AG04449 (cell line): ENCODE measurements around the gene STARD6.
"Not testable (repeated sequence)": the region's sequence is repeated elsewhere in the genome, so short reads cannot be mapped to it uniquely, and the experiment has no call there.

Source experiments
- CTCF ChIA-PET: fragments of 350-600 bp; formaldehyde crosslinking; extraction: SDS; loops from one replicate; lab custom pipeline; 2021; ENCODE audit warnings: antibody characterized with exemption; lab: Yijun Ruan, JAX
- POLR2A ChIA-PET: fragments of 400-600, 350-600 bp; formaldehyde crosslinking; extraction: SDS; loops from one replicate; lab custom pipeline; 2020; ENCODE audit warnings: antibody characterized with exemption, inconsistent platforms; lab: Yijun Ruan, JAX
- DNase-seq: peaks from one replicate; pipeline ENCODE4 v3.0.0-alpha.2; 2010; ENCODE audit warnings: low read depth, low spot score
- H3K4me3 ChIP-seq: 2 replicates; pipeline ENCODE4 v1.5.1; 2011; ENCODE audit warnings: low read depth, mild to moderate bottlenecking, control low read depth, low read length
- TF ChIP-seq, protein P1 (sequence below): IDR thresholded peaks from one replicate; pipeline ENCODE4 v1.5.1; 2011; ENCODE audit warnings: mild to moderate bottlenecking, moderate library complexity, low read length, control low read depth, inconsistent platforms; ENCODE audit not compliant: insufficient read depth; ENCODE audit errors: missing control alignments

The STARD6 gene

DNA sequence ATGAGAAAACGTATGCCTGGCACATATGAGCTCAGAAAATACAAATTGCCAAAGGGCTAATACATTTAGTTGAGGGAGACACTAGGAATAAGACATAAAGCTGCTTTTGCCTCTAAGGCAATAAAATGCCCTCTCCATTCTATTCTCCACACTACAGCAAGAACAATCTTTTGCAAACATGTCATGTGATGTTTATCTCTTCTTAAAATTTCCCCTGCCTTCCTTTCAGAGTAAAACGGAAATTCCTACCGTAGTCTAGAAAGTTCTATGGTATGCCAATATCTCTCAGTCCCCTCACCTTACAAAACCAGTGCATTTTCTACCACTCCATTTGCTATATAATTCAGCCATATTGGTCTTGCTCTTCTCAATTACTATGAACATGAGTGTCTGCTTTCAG, 33.2 kb upstream of the STARD6 start:
- DNase-seq, result no peak
- no peak overlapping the region for H3K4me3 ChIP-seq
- POLR2A ChIA-PET, result no interaction called here
- TF ChIP-seq, protein P1, sequence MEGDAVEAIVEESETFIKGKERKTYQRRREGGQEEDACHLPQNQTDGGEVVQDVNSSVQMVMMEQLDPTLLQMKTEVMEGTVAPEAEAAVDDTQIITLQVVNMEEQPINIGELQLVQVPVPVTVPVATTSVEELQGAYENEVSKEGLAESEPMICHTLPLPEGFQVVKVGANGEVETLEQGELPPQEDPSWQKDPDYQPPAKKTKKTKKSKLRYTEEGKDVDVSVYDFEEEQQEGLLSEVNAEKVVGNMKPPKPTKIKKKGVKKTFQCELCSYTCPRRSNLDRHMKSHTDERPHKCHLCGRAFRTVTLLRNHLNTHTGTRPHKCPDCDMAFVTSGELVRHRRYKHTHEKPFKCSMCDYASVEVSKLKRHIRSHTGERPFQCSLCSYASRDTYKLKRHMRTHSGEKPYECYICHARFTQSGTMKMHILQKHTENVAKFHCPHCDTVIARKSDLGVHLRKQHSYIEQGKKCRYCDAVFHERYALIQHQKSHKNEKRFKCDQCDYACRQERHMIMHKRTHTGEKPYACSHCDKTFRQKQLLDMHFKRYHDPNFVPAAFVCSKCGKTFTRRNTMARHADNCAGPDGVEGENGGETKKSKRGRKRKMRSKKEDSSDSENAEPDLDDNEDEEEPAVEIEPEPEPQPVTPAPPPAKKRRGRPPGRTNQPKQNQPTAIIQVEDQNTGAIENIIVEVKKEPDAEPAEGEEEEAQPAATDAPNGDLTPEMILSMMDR, result no peak
- CTCF ChIA-PET, result interaction anchor here (0.9 to 7.0 kb wide), 5 partner anchors 9 to 593 kb away, joined by 3 to 91 read pairs (median 3); partner anchors contain the start of genes C18orf54 and STARD6

GRCh38 chr18:54389143-54389505, 31.5 kb upstream of the STARD6 start:
- no peak overlapping the region for H3K4me3 ChIP-seq
- no peak for DNase-seq
- TF ChIP-seq, protein P1, result no peak
- CTCF ChIA-PET, result interaction anchor here (0.7 to 7.0 kb wide), 3 partner anchors 29 to 594 kb away, joined by 3 to 91 read pairs (median 3); no protein-coding TSS in a partner anchor
- POLR2A ChIA-PET, result no interaction called here

DNA sequence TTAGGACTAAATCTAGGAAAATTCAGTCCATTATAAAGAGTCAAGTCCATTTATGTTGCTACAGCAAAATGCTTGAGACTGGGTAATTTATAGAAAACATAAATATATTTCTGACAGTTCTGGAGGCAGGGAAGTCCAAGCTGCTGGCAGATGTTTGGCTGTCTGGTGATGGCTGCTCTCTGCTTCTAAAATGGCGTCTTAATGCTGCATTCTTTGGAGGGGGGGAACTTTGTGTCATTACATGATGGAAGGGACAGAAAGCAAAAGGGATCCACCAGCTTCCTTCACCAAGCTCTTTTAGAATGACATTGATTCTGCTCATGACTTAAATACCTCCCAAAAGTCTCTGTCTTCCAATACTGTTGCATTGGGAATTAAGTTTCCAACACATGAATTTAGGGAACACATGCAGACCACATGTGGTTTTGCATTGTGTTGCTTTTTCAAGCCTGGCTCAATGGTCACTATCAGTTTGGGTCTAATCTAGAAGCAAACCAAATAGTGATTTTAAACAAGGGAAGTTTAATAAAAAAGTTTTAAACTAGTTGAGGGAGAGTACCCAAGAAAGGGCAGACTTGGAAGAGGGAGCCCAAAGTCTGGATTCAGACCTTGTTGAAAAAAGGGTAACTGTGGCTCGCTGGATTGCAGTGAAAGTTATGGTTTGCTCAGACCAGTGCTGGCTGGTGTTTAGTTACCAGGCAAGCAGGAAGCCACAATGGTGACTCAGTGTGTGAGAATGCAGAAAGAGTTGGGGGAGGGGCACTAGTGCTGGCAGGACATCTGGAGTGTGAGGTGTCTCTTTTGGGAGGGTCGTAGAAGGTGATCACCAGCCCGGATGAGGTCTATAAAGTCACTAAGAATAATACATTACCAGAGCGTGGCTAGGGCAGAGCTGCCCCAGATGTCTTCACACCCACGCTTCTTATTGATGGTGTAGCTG, 30.8 kb upstream of the STARD6 start:
- TF ChIP-seq, protein P1, result no peak
- peak; percentile 50 for DNase-seq
- no peak overlapping the region for H3K4me3 ChIP-seq
- CTCF ChIA-PET, result interaction anchor here (1.2 to 7.0 kb wide), 3 partner anchors 29 to 282 kb away, joined by 3 to 91 read pairs (median 6); partner anchors contain the start of genes C18orf54 and STARD6
- POLR2A ChIA-PET, result no interaction called here

- DNase-seq, result no peak
- POLR2A ChIA-PET, result no interaction called here
- TF ChIP-seq, protein P1, result no peak
- H3K4me3 ChIP-seq, result no peak overlapping the region
- CTCF ChIA-PET, result interaction anchor here (1.4 to 7.0 kb wide), 3 partner anchors 30 to 283 kb away, joined by 3 to 91 read pairs (median 6); partner anchors contain the start of genes C18orf54 and STARD6
Measured at GRCh38 chr18:54387631-54388030, 30.0 kb upstream of the STARD6 start.

DNA sequence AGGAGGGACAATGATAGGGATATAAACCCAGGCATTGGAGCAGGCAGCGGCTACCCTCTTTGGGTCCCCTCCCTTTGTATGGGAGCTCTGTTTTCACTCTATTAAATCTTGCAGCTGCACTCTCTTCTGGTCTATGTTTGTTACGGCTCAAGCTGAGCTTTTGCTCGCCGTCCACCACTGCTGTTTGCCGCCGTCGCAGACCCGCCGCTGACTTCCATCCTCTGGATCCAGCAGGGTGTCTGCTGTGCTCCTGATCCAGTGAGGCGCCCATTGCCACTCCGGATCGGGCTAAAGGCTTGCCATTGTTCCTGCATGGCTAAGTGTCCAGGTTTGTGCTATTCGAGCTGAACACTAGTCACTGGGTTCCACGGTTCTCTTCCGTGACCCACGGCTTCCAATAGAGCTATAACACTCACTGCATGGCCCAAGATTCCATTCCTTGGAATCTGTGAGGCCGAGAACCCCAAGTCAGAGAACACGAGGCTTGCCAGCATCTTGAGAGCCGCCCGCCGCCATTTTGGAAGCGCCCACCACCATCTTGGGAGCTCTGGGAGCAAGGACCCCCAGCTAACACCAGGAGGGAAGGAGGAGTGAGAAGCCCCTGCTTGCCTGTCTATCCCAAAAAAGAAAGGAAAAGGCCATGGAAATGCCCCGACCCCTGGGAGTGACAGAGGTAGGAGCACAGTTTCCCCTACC, 29.3 kb upstream of the STARD6 start:
- DNase-seq, POLR2A ChIA-PET, H3K4me3 ChIP-seq: not testable (repeated sequence)
- CTCF ChIA-PET, result interaction anchor here (1.4 to 3.0 kb wide), 2 partner anchors 30 to 58 kb away, joined by 3 to 6 read pairs; partner anchors contain the start of genes C18orf54 and STARD6

- TF ChIP-seq, protein P1, result no peak
- CTCF ChIA-PET, result interaction anchor here (1.4 to 3.0 kb wide), 2 partner anchors 29 to 59 kb away, joined by 3 to 6 read pairs; partner anchors contain the start of genes C18orf54 and STARD6
- no peak for DNase-seq
- H3K4me3 ChIP-seq, result no peak overlapping the region
- POLR2A ChIA-PET, result no interaction called here
Measured at GRCh38 chr18:54386043-54386442, 28.4 kb upstream of the STARD6 start.
